Activated T-helper 1 cell treated with Interleukin-2 at 50 U/mL for 16 hours (primary cell): ENCODE results near the gene GABRG2.

Source experiments
- DNase-seq: peaks from one replicate; pipeline ENCODE4 v3.0.0-alpha.2; 2020; ENCODE audit warnings: low read depth

The GABRG2 gene

GRCh38 chr5:162193012-162193411 is 125.4 kb downstream of the GABRG2 start:
- no peak for DNase-seq

- no peak for DNase-seq
Observed at GRCh38 chr5:162196351-162196750, 128.8 kb downstream of the GABRG2 start.

GRCh38 chr5:162202285-162202880 is 134.8 kb downstream of the GABRG2 start:
- DNase-seq = no peak
